Stimulated activated CD8-positive, alpha-beta memory T cell treated with anti-CD3 and anti-CD28 coated beads, Interleukin-15, amount 100 ng/mL, for 24 hours (primary cell): ENCODE data around the gene METTL22.

Experiments used
- DNase-seq: peaks from one replicate; pipeline ENCODE4 v3.0.0-alpha.2; 2020; ENCODE audit warnings: low read depth

The METTL22 gene

DNA sequence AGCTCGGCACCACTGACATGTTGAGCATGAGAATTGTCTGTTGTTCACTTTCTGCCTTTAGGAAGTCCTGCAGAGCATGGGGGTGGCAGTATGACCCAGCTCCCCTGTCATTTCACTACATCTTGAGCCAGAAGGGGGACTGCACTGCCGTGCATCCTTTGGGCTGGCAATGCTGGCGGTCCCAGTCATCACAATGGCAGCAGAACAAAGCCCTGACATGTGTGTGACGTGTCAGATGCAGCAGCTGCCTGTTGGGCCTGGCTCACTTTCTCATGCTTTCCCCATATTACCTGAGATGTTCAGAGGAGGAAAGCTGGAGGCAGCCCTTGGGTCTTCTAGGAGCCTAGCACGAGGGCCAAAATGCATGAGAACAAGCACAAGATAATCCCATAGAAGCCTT, 46.6 kb downstream of the METTL22 start:
- no peak for DNase-seq

DNA sequence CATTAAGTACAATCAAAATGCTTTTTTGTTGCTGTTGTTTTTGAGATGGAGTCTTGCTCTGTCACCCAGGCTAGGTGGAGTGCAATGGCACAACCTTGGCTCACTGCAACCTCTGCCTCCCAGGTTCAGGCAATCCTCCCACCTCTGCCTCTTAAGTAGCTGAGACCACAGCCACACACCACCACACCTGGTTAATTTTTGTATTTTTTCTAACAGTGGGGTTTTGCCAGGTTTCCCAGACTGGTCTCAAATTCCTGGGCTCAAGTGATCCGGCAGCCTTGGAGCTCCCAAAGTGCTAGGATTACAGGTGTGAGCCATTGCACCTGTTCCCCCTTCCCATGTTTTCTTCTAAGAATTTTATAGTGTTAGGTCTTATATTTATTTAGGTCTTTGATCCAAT, 48.0 kb downstream of the METTL22 start:
- DNase-seq = no peak

DNA sequence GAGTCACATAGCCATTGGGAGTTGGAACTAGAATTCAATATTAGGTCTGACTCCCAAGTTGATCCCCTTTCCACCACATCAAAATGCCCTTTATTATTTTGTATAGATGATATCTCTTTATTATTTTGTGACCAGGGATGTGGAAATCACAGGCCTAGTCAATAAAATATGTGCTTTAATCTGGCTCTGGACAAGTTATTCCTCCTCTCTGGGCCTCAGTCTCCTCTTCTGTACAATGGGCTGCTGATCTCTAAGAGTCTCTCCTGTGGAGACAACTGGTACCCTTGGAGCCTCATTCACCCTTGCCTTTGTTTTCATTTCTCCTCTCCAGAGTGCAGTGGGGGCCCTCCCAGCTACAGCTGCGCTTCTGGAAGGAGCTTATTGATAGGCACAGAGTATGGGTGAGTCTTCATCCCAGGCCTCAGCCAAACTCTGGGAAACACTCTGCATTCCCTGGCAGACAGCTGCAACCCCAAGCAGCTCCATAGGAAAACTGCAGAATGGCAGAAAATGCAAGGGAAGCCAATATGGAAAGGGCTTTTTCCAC, 48.6 kb downstream of the METTL22 start:
- DNase-seq = no peak

DNA sequence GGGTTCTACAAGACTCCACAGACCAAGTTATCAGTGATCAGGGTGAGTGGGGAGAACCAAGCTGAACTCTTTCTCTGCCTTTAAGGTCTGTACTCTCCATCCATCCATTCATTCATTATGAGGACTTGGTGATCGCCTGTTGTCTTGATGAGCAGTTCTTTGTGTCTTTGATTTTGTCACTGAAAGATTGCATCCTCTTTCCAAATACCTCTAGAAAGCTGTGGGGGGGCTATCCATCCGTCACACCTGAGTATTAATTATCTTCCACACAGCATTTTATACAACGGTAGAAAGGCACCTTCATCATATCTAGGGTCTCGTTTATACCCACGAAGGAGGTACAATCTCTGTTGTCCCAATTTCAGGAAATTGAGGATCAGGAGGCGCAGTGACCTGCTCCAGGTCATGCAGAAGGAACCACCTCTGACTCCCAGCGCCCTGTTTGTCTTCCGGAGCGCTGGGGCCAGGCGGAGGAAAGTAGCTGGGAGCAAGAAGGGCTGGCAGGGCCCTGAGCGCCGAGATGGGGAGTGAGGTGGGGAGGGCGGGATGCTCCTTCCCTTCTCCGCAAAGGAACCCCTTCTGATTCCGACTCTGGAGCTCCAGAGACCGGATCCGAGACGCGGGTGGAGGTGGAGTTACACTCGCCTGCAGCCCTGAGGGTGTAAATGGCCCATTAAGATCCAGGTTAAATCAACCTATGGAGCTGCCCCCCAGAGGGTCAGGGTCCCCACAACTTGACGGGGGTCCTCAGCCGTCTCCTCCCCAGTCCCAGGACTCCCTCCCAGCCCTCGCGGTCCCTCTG, 52.3 kb downstream of the METTL22 start:
- DNase-seq = no peak

- peak; percentile 66 for DNase-seq
Observed at GRCh38 chr16:8674413-8675022, 53.0 kb downstream of the METTL22 start, which contains the start of gene ABAT. ABAT (plus strand) TSS chr16:8674617; CDS start chr16:8735740, 61,123 bp downstream.

DNA sequence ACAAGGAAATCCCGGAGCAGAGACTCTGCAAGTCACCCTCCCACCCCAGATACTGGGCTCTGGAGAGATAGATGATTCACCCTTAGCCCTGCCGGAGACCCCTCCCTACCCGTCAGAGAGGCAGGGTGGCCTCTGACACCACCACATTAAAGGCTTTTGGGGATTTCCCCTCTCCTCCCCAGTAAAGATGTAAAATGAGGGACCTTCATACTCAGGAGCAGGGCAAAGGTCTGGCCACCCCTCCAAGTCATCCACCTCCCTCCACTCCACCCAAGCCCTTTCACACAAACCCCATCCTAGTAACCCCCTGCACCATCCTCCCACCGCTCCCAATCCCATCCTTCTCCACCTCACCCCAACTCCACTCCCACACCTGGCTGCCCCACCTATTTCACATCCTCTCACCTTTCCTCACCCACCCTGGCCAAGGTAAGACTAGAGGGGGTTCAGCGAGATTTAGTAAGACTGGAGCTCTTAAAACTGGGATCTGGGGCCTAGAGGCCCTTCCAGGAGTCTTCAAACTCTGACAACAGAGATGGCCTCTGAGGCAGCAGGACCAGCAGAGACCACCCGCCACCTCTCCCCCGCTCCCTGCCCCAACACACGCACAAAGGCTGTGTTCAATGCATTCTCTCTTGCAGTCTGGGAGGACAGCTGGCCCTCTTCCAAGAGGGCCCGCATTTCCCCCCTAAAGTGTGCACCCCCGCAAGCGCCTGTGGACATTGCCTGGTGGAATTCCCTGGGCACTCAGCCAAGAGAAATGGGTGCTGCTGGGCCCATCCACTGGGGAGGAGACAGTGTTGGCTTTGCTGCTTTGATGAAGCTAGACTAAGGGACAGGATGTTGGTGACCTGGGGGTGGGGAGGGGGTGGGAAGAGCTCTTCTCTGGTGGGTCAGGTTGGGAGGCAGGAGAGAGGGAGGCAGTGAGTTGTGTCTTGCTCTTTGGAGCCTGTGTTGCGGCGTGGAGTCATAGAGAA, 54.0 kb downstream of the METTL22 start:
- DNase-seq = no peak

GRCh38 chr16:8676160-8676547, 54.7 kb downstream of the METTL22 start:
- DNase-seq = no peak

DNA sequence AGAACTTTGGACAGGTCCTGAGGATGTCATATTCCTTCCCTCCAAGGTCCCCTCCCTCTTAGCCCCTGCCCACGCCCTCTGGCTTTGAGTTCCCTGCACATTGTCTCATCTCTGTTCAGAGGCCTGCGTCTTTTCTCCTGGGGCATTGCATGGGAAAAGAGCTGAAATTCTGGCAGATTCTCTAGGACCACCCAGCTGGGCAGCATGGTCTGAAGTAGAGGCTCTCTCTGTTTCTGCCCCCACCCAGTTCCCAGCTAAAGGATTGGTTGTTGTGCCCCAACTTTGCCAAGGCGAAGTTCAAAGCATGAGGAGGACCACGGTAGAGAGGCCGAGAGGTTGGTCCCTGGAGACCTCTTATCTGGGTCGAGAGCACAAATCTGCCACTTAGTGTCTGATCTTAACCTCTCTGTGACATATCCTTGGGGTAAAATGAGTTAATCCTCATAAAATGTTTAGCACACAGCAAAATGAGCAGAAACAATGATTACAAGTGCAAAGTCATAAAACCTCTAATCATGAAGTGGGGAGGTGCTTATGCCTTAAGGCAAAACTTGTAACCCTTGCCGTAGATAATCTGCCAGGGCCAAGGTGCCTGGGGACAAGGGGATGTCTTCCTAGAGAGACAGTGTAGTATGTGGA, 55.4 kb downstream of the METTL22 start:
- DNase-seq = no peak

DNA sequence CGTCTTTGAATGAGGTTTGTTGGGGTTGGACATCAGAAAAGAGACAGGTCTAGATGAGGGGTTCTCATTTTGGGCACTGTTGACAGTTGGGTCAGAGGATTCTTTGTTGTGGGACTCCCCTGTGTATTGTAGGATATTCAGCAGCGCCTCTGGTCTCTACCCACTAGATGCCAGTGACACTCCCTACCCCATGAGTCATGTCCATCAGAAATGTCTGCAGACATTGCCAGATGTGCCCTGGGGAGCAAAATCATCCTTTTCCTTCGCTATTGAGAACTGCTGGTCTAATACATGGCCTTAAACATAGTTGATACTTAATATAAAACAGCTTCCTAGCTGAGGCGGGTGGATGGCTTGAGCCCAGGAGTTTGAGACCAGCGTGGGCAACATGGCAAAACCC, 56.0 kb downstream of the METTL22 start:
- no peak for DNase-seq

DNA sequence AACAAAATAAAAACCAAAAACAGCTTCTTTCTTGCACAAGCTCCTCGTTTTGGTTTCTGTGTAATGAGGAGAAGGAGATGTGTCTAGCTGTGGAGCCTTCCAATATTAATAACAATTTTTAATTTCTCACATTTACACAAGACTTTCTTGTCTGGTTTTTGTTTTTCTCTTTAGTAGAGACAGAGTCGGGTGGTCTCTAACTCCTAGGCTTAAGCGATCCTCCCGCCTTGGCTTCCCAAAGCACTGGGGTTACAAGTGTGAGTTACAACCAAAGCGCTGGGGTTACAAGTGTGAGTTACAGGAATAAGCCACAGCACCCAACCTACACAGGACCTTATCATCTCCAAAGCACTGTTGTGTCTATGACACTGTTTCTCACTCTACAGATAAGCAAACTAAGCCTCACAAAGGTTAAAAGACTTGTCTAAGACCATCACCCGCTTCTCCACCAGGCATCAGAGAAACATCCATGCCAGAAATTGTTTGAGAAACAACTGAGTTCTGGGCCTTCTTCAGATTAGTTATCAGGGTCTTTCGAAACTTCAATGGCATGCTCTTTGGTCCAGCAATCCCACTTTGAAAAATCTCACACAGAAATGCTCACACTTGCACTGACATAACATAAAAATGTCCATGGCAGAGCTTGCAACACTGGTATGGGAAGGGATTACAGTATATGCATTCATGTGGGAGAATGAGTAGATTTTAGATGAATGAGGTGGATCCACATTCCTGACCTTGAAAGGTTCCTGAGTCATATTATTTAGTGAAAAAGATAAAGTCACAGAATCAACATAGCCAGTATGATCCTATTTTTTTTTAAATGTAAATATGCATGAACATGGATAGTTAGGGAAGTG, 56.8 kb downstream of the METTL22 start:
- no peak for DNase-seq

DNA sequence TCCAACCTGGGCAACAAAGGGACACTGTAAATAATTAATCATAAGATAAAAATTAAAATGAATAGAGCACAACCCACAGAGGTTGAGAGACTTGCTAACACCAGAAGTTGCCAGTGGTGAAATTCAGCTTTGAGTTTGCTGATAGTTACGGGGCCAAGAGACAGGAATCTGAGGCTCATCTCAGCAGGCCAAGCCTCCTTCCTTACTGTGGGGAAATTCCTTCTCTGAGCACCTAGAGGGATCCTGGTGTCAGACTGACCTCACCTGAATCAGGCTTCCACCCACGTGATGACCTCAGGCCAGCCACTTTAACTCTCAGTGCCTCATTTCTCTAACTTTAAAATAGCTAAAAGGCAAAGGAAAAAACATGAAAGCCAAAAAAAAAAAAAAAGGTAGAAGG, 57.7 kb downstream of the METTL22 start:
- DNase-seq = no peak

DNA sequence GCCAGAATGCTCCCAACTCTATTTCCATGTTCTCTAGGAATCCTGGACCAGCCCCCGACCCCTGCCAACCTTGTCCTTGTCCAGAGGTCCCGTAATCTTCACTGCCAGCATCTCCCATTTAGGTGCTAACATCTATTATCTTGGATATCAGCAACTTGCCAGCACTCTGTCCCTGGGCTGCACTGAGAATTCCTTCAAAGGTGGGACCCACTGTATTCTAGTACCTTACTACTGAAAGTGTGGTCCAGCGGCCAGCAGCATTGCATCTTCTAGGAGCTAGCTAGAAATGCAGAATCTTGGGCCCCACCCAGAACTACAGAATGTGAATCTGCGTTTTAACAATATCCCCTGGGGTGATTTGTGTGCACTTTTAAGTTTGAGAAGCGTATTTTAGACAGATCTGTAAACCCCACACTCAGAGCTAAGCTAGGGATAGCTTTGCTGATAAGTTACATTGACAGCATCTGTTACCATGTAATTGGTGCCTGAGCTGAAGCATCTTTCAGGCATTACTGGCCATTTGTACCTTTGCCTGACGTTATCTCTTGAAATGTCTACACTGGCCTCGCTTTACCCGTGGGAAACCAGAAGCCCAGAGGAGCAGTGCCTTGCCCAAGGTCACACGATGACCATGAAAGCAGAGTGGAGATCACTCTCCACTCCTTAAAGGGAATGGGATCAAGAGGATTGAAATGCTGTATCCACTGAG, 61.2 kb downstream of the METTL22 start:
- DNase-seq = no peak

- DNase-seq = no peak
Observed at GRCh38 chr16:8683640-8684039, 62.1 kb downstream of the METTL22 start.

GRCh38 chr16:8685617-8686016, 64.1 kb downstream of the METTL22 start:
- DNase-seq = no peak

GRCh38 chr16:8686031-8686621, 64.6 kb downstream of the METTL22 start:
- no peak for DNase-seq

DNA sequence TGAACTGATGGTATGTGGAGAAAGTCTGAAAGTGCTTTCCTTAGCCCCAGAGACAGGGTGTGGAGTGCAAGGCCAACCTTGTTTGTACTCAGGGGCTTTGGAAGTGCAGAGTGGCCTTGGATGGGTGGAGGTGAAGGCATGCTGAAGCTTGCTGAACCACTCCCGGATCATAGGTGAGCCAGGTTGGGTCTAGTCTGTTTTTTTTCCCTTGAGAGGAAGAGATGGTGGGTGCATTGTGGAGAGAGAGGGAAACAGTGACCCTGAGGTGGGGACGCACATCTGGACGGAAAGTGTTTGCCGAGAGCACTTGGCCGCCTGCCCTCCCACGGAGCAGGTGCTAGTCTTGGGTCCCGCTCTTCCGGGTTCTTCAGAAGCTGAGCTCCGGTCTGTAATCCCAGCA, 65.4 kb downstream of the METTL22 start:
- DNase-seq = no peak

GRCh38 chr16:8689686-8690085, 68.2 kb downstream of the METTL22 start:
- no peak for DNase-seq

GRCh38 chr16:8691728-8692127, 70.2 kb downstream of the METTL22 start:
- no peak for DNase-seq

GRCh38 chr16:8694795-8695728, 73.6 kb downstream of the METTL22 start:
- no peak for DNase-seq
